ENCODE results near the gene CYP3A7. TPM values are rescaled to one million over a fixed set of nuclear protein-coding genes. Genes with fewer than 3 reads are reported as not detected.

The CYP3A7 gene
- total and polyA plus RNA-seq, 9 of the 15 experiments (the other 6 are each of a cell fraction or from before 2014, with no cell fraction given): 0.20 TPM; not detected in 8

DNA sequence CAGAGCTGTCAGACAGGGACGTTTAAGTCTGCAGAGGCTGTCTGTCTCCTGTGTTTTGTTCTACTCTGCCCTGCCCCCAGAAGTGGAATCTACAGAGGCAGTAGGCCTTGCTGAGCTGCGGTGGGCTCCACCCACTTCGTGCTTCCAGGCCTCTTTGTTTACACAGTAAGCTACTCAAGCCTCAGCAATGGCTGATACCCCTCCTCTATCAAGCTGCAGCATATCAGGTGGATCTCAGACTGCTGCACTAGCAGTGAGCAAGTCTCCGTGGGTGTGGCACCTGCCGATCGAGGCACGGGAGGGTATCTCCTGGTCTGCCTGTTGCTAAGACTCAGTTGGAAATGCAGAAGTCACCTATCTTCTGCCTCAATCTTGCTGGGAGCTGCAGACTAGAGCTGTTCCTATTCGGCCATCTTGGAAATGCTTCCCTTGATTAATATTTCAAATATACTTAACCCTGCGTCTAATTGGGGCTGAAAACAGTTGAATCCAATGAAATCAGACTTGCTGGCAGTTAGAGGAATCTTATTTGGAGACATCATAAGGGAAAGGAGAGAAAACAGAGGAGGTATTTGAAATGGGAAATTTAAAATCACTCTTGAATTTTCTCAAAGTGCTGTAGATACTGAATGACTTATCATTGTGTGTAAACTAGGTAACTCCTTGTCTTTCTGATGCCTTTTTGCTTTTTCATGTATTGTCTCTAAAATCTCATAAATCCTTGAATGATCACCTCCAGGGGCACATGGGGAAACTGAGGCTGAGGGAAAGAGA, 41.4 kb downstream of the CYP3A7 start (continued):
- TF ChIP-seq MAFG (tag; conservative IDR thresholded peaks at IDR 0.05): peak; percentile 28; the same call in 1 of the 2 replicates
- TF ChIP-seq ZC3H8 (IDR thresholded peaks at IDR 0.05): peak; percentile 80; the same call in 1 of the 2 replicates
- peak; percentile 69; the same call in 1 of the 2 replicates for TF ChIP-seq KLF6 (CRISPR knock-in tag; IDR thresholded peaks at IDR 0.05; ENCODE audit: borderline replicate concordance)
- TF ChIP-seq GATA2 (CRISPR knock-in tag; IDR thresholded peaks at IDR 0.05): peak; percentile 99
- peak; percentile 84 for TF ChIP-seq ATF7 (IDR thresholded peaks at IDR 0.05)
- peak; percentile 49 to 63; a peak in 3 of 4 replicates for TF ChIP-seq NRF1 (conservative IDR thresholded peaks at IDR 0.05 in 1 of 2, IDR thresholded peaks at IDR 0.05 in 1 of 2)
- peak; percentile 67; the same call in 1 of the 2 replicates for TF ChIP-seq BACH1 (tag; IDR thresholded peaks at IDR 0.05)
- TF ChIP-seq ZNF77 (CRISPR knock-in tag; IDR thresholded peaks at IDR 0.05): no peak
- peak; percentile 87 for TF ChIP-seq MAX (CRISPR knock-in tag; IDR thresholded peaks at IDR 0.05)
- no peak for TF ChIP-seq MCM3 (IDR thresholded peaks at IDR 0.05)
- peak; percentile 81 for TF ChIP-seq SMAD4 (CRISPR knock-in tag; conservative IDR thresholded peaks at IDR 0.05)
- peak in 1 of 2 experiments; percentile 80; a peak in 1 of 3 replicates for TF ChIP-seq CBX3 (IDR thresholded peaks at IDR 0.05; ENCODE audit: borderline replicate concordance in 1 of 2, low read length in 2 of 2)
- TF ChIP-seq STAT5B (CRISPR knock-in tag; IDR thresholded peaks at IDR 0.05): no peak
- TF ChIP-seq, protein P1, sequence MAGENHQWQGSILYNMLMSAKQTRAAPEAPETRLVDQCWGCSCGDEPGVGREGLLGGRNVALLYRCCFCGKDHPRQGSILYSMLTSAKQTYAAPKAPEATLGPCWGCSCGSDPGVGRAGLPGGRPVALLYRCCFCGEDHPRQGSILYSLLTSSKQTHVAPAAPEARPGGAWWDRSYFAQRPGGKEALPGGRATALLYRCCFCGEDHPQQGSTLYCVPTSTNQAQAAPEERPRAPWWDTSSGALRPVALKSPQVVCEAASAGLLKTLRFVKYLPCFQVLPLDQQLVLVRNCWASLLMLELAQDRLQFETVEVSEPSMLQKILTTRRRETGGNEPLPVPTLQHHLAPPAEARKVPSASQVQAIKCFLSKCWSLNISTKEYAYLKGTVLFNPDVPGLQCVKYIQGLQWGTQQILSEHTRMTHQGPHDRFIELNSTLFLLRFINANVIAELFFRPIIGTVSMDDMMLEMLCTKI (IDR thresholded peaks at IDR 0.05; ENCODE audit: partially characterized antibody): no peak
- TF ChIP-seq L3MBTL2 (IDR thresholded peaks at IDR 0.05): peak; percentile 88; the same call in 1 of the 2 replicates
- TF ChIP-seq NR2C1 (IDR thresholded peaks at IDR 0.05): 0 out of 2 replicates have a peak, but pooled peaks have one; percentile 16
- TF ChIP-seq NR2C1 (tag; IDR thresholded peaks at IDR 0.05): no peak; the same call in 1 of the 2 replicates
- no peak for TF ChIP-seq HMGN3 (IDR thresholded peaks at IDR 0.05; ENCODE audit: borderline replicate concordance, extremely low read depth, insufficient read length, low read depth, low read length)
- peak; percentile 83 for TF ChIP-seq JUND (IDR thresholded peaks at IDR 0.05; ENCODE audit: borderline replicate concordance, low read depth, low read length)
- peak; percentile 81; the same call in 2 of the 3 replicates for TF ChIP-seq JUND (tag; IDR thresholded peaks at IDR 0.05; ENCODE audit: borderline replicate concordance, low read depth, low read length)
- TF ChIP-seq ZFX (CRISPR knock-in tag; IDR thresholded peaks at IDR 0.05): peak; percentile 94
- peak; percentile 90; the same call in 1 of the 2 replicates for TF ChIP-seq ZNF589 (CRISPR knock-in tag; IDR thresholded peaks at IDR 0.05; ENCODE audit: low read depth)
- TF ChIP-seq DACH1 (IDR thresholded peaks at IDR 0.05; ENCODE audit: partially characterized antibody): peak; percentile 45
- no peak; the same call in 1 of the 2 replicates for TF ChIP-seq TAF7 (tag; IDR thresholded peaks at IDR 0.05)
- TF ChIP-seq, protein P2, sequence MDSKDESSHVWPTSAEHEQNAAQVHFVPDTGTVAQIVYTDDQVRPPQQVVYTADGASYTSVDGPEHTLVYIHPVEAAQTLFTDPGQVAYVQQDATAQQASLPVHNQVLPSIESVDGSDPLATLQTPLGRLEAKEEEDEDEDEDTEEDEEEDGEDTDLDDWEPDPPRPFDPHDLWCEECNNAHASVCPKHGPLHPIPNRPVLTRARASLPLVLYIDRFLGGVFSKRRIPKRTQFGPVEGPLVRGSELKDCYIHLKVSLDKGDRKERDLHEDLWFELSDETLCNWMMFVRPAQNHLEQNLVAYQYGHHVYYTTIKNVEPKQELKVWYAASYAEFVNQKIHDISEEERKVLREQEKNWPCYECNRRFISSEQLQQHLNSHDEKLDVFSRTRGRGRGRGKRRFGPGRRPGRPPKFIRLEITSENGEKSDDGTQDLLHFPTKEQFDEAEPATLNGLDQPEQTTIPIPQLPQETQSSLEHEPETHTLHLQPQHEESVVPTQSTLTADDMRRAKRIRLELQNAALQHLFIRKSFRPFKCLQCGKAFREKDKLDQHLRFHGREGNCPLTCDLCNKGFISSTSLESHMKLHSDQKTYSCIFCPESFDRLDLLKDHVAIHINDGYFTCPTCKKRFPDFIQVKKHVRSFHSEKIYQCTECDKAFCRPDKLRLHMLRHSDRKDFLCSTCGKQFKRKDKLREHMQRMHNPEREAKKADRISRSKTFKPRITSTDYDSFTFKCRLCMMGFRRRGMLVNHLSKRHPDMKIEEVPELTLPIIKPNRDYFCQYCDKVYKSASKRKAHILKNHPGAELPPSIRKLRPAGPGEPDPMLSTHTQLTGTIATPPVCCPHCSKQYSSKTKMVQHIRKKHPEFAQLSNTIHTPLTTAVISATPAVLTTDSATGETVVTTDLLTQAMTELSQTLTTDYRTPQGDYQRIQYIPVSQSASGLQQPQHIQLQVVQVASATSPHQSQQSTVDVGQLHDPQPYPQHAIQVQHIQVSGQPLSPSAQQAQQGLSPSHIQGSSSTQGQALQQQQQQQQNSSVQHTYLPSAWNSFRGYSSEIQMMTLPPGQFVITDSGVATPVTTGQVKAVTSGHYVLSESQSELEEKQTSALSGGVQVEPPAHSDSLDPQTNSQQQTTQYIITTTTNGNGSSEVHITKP (IDR thresholded peaks at IDR 0.05; ENCODE audit: partially characterized antibody): peak; percentile 46
